A549 (cell line): Measurements from ENCODE around the gene CSN3. TPM values are rescaled to one million over a fixed set of nuclear protein-coding genes. Genes with fewer than 3 reads are reported as not detected.
"Not testable (repeated sequence)": the region's sequence is repeated elsewhere in the genome, so short reads cannot be mapped to it uniquely, and the experiment has no call there.

ENCODE experiments used
- ATAC-seq, 2 experiments: fragments of 200-7000 bp in 1 of 2; fragments of >200 bp in 1 of 2; cut with Nextera tagmentation in 1 of 2; cut with Tn5 transposase in 1 of 2; 3 replicates each; pipeline versions ENCODE4 v1.8.0 to v1.9.1; 2018 to 2020; ENCODE audit warnings: mild to moderate bottlenecking in 1 of 2, moderate library complexity in 1 of 2
- CTCF ChIA-PET: fragments of 300-600 bp; sonication (Branson Sonifier 250); formaldehyde crosslinking; extraction: SDS; loops from one replicate; lab custom pipeline; 2021; ENCODE audit warnings: antibody characterized with exemption, inconsistent platforms; lab: Yijun Ruan, JAX
- POLR2A ChIA-PET: fragments of 350-600 bp; formaldehyde crosslinking; extraction: SDS; loops from one replicate; lab custom pipeline; 2021; ENCODE audit warnings: antibody characterized with exemption, inconsistent platforms; lab: Yijun Ruan, JAX
- DNase-seq, 2 experiments: peaks; one replicate each; pipeline versions ENCODE4 v3.0.0 to v3.0.0-alpha.2; 2011 to 2016; ENCODE audit warnings: low read depth in 1 of 2, low spot score in 1 of 2
- FAIRE-seq: peaks from 2 replicates; lab custom pipeline; 2011; peaks lifted over from hg19 to GRCh38; lab: Jason Lieb, UNC
- H3K27ac ChIP-seq, 2 experiments: fragments of >200 bp; sonication (Bioruptor Twin); formaldehyde crosslinking; 3 replicates each; pipeline ENCODE4 v1.5.1; 2016 to 2017
- H3K4me1 ChIP-seq: fragments of >200 bp; sonication (Bioruptor Twin); formaldehyde crosslinking; 3 replicates; pipeline ENCODE4 v1.6.1; 2016
- H3K4me2 ChIP-seq: fragments of >200 bp; sonication (Bioruptor Twin); formaldehyde crosslinking; 3 replicates; pipeline ENCODE4 v1.6.1; 2016
- H3K4me3 ChIP-seq: fragments of >200 bp; sonication (Bioruptor Twin); formaldehyde crosslinking; 3 replicates; pipeline ENCODE4 v1.5.1; 2016
- H3K9me3 ChIP-seq: fragments of >200 bp; sonication (Bioruptor Twin); formaldehyde crosslinking; 3 replicates; pipeline ENCODE4 v1.6.1; 2016
- CHD2 ChIP-seq: fragments of 150-350 bp; IDR thresholded peaks from 2 replicates; pipeline ENCODE4 v1.6.1; 2014; ENCODE audit warnings: low read length; ENCODE audit not compliant: partially characterized antibody
- CHD4 ChIP-seq: fragments of 200-600 bp; sonication (generic); IDR thresholded peaks from 2 replicates; pipeline ENCODE4 v1.6.1; 2016; ENCODE audit warnings: antibody characterized with exemption, mild to moderate bottlenecking, borderline replicate concordance
- FOSB ChIP-seq: fragments of 250-450 bp; sonication (Bioruptor Pico); IDR thresholded peaks from 2 replicates; pipeline ENCODE4 v1.5.0; 2020; ENCODE audit warnings: mild to moderate bottlenecking, moderate library complexity
- GATA3 ChIP-seq: IDR thresholded peaks from 2 replicates; pipeline ENCODE4 v1.6.1; 2012; ENCODE audit warnings: borderline replicate concordance
- HDAC2 ChIP-seq: fragments of 200-600 bp; sonication (generic); IDR thresholded peaks from 2 replicates; pipeline ENCODE4 v1.6.1; 2016
- HOXB13 ChIP-seq: fragments of 250-450 bp; sonication (Bioruptor Pico); IDR thresholded peaks from 2 replicates; pipeline ENCODE4 v1.5.0; 2020; ENCODE audit warnings: low read depth, mild to moderate bottlenecking, moderate library complexity
- HOXB5 ChIP-seq: fragments of 250-450 bp; sonication (Bioruptor Pico); IDR thresholded peaks from 2 replicates; pipeline ENCODE4 v1.5.0; 2020; ENCODE audit warnings: mild to moderate bottlenecking, moderate library complexity
- JUN ChIP-seq, 2 experiments: fragments of >200 bp; sonication (Bioruptor Twin); formaldehyde crosslinking; IDR thresholded peaks; 2 replicates in 1 of 2; 3 replicates in 1 of 2; pipeline ENCODE4 v1.6.1; 2016 to 2017
- POLR2AphosphoS2 ChIP-seq: conservative IDR thresholded peaks from 2 replicates; pipeline ENCODE4 v1.6.1; 2012; ENCODE audit warnings: low read length, improper control_type of control experiment, inconsistent platforms
- RFX5 ChIP-seq: fragments of 450-650 bp; IDR thresholded peaks from 2 replicates; pipeline ENCODE4 v1.7.1; 2014; ENCODE audit warnings: antibody characterized with exemption, mild to moderate bottlenecking, moderate library complexity
- RNF2 ChIP-seq: fragments of 200-600 bp; sonication (generic); IDR thresholded peaks from 2 replicates; pipeline ENCODE4 v1.6.1; 2016; ENCODE audit warnings: low read depth, mild to moderate bottlenecking, antibody characterized with exemption, moderate library complexity, borderline replicate concordance
- SREBF2 ChIP-seq: fragments of 450-650 bp; IDR thresholded peaks from 2 replicates; pipeline ENCODE4 v1.6.1; 2014; ENCODE audit warnings: mild to moderate bottlenecking, moderate library complexity
- ZC3H11A ChIP-seq: fragments of 450-650 bp; IDR thresholded peaks from 2 replicates; pipeline ENCODE4 v1.6.1; 2014; ENCODE audit warnings: antibody characterized with exemption, mild to moderate bottlenecking
- ZFP36 ChIP-seq: fragments of 450-650 bp; IDR thresholded peaks from 2 replicates; pipeline ENCODE4 v1.6.1; 2014; ENCODE audit warnings: borderline replicate concordance; ENCODE audit not compliant: partially characterized antibody
- ZNF302 ChIP-seq: fragments of 250-450 bp; sonication (Bioruptor Pico); IDR thresholded peaks from 2 replicates; pipeline ENCODE4 v1.9.0; 2021; ENCODE audit warnings: inconsistent platforms, mild to moderate bottlenecking, moderate library complexity
- WGBS: methylation state at CpG from one replicate; pipeline ENCODE4 v1.1.6; 2017; ENCODE audit errors: missing lambda C conversion rate; 5-methylcytosine and 5-hydroxymethylcytosine counted together
- polyA plus RNA-seq, 4 experiments: library from polyadenylated mRNA; depleted of rRNA in 3 of 4; stranded (reverse); fragments of >200 nt; fragmentation: RNase III in 1 of 4; extraction: RNeasy Plus Mini Kit Qiagen cat#74134 plus additional on column Dnase treatment in 1 of 4; gene quantifications; 2 replicates in 3 of 4; 3 replicates in 1 of 4; pipeline ENCODE4 v1.2.3, GENCODE V29; 2011 to 2017
- TF ChIP-seq, protein P1 (sequence below): IDR thresholded peaks from 2 replicates; pipeline ENCODE4 v1.6.1; 2012; ENCODE audit warnings: low read depth, borderline replicate concordance
- TF ChIP-seq, protein P2 (sequence below): fragments of >200 bp; sonication (Bioruptor Twin); formaldehyde crosslinking; IDR thresholded peaks from 3 replicates; pipeline ENCODE4 v1.6.1; 2016
- TF ChIP-seq, protein P3 (sequence below): IDR thresholded peaks from 2 replicates; pipeline ENCODE4 v1.6.1; 2012

CSN3 gene
- polyA plus RNA-seq, 2 of the 4 experiments (the other 2 are of a cell fraction) = not detected

DNA sequence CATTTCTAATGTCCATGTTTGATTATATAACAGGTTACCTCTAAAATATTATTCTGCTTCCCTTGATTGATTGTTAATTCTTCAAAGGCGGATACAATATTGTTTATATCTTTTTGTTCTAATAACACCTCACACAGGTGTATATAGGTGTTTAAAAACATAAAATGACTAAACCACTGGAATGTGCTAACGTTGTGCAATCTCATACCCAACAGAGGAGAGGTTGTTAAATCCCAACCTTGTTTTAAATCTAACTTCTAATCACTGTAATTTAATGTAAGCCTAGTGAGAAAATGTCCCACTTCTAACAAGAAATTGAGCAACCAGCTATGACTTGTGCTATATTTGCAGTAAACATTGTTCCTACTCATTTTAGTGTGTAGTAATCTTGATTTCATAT is 45.5 kb upstream of the CSN3 start:
- Histone ChIP-seq H3K4me2 (no peak overlapping the region), H3K27ac (no peak overlapping the region), H3K4me1 (no peaks in the 10 kb centered on the region), H3K9me3 (no peaks in the 10 kb centered on the region), H3K4me3 (no peak overlapping the region)
- DNase-seq (no peak), ATAC-seq (no peak), FAIRE-seq (no peak)
- no peak for TF ChIP-seq RNF2
- ChIA-PET POLR2A (no interaction called here), CTCF (no interaction called here)
- WGBS = 27% methylated on average over 2 of the region's 2 CpGs

DNA sequence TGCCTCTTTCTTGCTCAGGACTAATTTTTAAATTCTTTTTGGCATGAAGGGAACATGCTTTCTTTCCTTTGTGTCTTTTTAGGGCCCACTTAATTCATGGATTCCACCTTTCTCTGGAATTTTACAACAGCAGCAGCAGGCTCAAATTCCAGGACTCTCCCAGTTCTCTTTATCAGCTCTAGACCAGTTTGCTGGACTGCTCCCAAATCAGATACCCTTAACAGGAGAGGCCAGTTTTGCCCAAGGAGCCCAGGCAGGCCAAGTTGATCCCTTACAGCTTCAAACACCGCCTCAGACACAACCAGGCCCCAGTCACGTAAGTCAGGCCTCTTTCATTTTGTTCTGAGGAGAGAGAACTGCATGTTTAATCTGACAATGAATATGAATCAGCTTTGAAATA is 44.6 kb upstream of the CSN3 start:
- ChIA-PET CTCF (no interaction called here), POLR2A (no interaction called here)
- no peak overlapping the region for H3K27ac ChIP-seq
- H3K4me1 ChIP-seq = no peaks in the 10 kb centered on the region
- ATAC-seq (no peak), FAIRE-seq (no peak), DNase-seq (no peak)
- no peak overlapping the region for H3K4me2 ChIP-seq
- no peaks in the 10 kb centered on the region for H3K9me3 ChIP-seq
- no peak overlapping the region for H3K4me3 ChIP-seq
- WGBS = 21% methylated on average over 2 of the region's 2 CpGs
- no peak for TF ChIP-seq HOXB5 (CRISPR knock-in tag)
- TF ChIP-seq GATA3 = no peak
- TF ChIP-seq POLR2AphosphoS2 = no peak
- TF ChIP-seq ZC3H11A = no peak
- no peak for TF ChIP-seq CHD2
- TF ChIP-seq JUN (IDR thresholded peaks at IDR 0.05) = no peak
- no peak for TF ChIP-seq ZFP36
- TF ChIP-seq HOXB13 = no peak
- TF ChIP-seq RFX5 = no peak
- TF ChIP-seq, protein P1, sequence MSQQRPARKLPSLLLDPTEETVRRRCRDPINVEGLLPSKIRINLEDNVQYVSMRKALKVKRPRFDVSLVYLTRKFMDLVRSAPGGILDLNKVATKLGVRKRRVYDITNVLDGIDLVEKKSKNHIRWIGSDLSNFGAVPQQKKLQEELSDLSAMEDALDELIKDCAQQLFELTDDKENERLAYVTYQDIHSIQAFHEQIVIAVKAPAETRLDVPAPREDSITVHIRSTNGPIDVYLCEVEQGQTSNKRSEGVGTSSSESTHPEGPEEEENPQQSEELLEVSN = no peak
- no peak for TF ChIP-seq CHD4
- TF ChIP-seq HDAC2 = no peak
- TF ChIP-seq, protein P2, sequence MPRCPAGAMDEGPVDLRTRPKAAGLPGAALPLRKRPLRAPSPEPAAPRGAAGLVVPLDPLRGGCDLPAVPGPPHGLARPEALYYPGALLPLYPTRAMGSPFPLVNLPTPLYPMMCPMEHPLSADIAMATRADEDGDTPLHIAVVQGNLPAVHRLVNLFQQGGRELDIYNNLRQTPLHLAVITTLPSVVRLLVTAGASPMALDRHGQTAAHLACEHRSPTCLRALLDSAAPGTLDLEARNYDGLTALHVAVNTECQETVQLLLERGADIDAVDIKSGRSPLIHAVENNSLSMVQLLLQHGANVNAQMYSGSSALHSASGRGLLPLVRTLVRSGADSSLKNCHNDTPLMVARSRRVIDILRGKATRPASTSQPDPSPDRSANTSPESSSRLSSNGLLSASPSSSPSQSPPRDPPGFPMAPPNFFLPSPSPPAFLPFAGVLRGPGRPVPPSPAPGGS = no peak
- TF ChIP-seq, protein P3, sequence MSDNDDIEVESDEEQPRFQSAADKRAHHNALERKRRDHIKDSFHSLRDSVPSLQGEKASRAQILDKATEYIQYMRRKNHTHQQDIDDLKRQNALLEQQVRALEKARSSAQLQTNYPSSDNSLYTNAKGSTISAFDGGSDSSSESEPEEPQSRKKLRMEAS = no peak
- TF ChIP-seq ZNF302 (CRISPR knock-in tag) = no peak
- no peak for TF ChIP-seq SREBF2
- no peak for TF ChIP-seq FOSB
- no peak for TF ChIP-seq RNF2

DNA sequence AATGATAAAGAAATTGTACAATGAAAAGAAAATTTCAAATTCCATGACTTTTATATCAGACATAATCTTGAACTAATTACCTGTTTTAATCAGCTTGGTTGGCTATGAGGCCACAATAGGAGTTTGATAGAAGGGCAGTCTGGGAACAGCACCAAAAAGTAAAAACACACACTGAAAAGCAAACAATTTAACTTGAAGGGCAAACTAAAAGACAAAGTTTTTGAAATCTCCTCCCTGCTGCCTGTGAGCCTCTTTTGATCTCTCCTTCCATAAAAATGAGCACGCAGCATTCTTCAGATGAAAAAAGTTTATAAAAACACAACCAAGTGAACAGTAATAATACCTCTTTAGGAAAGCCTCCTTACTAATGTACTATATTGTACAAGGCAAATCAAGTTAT is 38.8 kb upstream of the CSN3 start:
- DNase-seq (no peak), FAIRE-seq (no peak), ATAC-seq (no peak)
- ChIA-PET POLR2A (no interaction called here), CTCF (no interaction called here)
- no peak for TF ChIP-seq SREBF2
- no peak overlapping the region for H3K4me2 ChIP-seq
- H3K27ac ChIP-seq = no peak overlapping the region
- no peak overlapping the region for H3K4me3 ChIP-seq
- no peaks in the 10 kb centered on the region for H3K4me1 ChIP-seq
- no peaks in the 10 kb centered on the region for H3K9me3 ChIP-seq
- 18% methylated on average over 1 of the region's 1 CpG for WGBS

DNA sequence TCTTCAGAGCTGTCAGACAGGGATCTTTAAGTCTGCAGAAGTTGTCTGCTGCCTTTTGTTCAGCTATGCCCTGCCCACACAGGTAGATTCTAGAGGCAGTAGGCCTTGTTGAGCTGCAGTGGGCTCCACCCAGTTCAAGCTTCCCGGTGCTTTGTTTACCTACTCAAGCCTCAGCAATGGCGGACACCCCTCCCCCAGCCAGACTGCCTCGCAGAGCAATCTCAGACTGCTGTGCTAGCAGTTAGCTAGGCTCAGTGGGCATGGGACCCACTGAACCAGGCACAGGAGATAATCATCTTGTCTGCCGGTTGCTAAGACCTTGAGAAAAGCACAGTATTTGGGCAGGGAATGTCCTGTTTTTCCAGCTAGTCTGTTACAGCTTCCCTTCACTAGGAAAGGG is 29.6 kb upstream of the CSN3 start:
- DNase-seq, H3K4me3 ChIP-seq, POLR2A ChIA-PET, H3K4me2 ChIP-seq, CTCF ChIA-PET, H3K4me1 ChIP-seq, FAIRE-seq, ATAC-seq, H3K27ac ChIP-seq, H3K9me3 ChIP-seq: not testable (repeated sequence)
- WGBS = 22% methylated on average over 2 of the region's 4 CpGs

DNA sequence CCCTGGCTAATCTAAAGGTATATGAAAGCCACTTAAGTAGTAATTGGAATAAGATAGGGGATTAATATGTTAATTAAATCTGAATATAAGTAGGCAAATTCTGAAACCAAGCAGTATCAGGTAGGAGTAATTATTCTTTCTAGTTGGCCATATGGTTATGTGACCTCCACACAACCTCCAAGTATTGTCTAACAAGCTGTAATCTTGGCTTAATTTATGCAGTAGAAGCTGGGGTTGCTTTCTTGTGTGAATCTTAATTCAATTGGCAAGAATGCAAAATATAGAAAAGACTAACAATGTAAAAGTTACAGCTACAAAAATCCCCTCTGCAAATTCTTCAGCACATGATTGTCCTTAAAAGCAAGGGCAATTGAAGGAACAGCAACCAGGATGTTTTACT is 26.3 kb upstream of the CSN3 start:
- DNase-seq, H3K4me2 ChIP-seq, H3K27ac ChIP-seq, H3K4me1 ChIP-seq, CTCF ChIA-PET, FAIRE-seq, ATAC-seq, H3K4me3 ChIP-seq, H3K9me3 ChIP-seq, POLR2A ChIA-PET: not testable (repeated sequence)

DNA sequence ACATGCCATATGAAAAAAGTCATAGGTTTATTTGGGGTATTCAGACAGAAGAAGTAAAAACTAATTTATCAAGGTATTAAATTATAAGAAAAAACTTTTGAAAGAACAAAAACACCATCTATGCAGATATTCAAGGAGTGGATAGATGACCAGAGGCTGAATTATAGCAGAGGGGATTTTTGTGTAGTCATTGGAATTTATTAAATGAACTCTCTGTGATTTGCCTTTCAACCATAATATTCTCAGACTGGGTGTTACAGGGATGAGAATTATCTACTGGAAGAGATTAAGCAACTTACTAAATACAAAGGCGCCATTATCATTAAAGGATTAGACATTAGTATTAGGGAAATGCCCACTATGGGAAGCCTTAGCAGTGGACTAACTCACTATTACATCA is 25.8 kb upstream of the CSN3 start:
- H3K4me2 ChIP-seq, POLR2A ChIA-PET, CTCF ChIA-PET, H3K27ac ChIP-seq, ATAC-seq, H3K4me1 ChIP-seq, H3K4me3 ChIP-seq, FAIRE-seq, DNase-seq, H3K9me3 ChIP-seq: not testable (repeated sequence)
- WGBS = 68% methylated on average over 1 of the region's 1 CpG

DNA sequence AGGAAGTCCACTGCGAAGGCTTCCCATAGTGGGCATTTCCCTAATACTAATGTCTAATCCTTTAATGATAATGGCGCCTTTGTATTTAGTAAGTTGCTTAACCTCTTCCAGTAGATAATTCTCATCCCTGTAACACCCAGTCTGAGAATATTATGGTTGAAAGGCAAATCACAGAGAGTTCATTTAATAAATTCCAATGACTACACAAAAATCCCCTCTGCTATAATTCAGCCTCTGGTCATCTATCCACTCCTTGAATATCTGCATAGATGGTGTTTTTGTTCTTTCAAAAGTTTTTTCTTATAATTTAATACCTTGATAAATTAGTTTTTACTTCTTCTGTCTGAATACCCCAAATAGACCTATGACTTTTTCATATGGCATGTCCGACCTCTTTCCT is 21.0 kb upstream of the CSN3 start:
- H3K27ac ChIP-seq, FAIRE-seq, H3K9me3 ChIP-seq, DNase-seq, H3K4me2 ChIP-seq, POLR2A ChIA-PET, H3K4me1 ChIP-seq, ATAC-seq, H3K4me3 ChIP-seq, CTCF ChIA-PET: not testable (repeated sequence)
- WGBS = 62% methylated on average over 3 of the region's 3 CpGs

DNA sequence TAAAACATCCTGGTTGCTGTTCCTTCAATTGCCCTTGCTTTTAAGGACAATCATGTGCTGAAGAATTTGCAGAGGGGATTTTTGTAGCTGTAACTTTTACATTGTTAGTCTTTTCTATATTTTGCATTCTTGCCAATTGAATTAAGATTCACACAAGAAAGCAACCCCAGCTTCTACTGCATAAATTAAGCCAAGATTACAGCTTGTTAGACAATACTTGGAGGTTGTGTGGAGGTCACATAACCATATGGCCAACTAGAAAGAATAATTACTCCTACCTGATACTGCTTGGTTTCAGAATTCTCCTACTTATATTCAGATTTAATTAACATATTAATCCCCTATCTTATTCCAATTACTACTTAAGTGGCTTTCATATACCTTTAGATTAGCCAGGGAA is 20.6 kb upstream of the CSN3 start:
- H3K4me2 ChIP-seq, CTCF ChIA-PET, FAIRE-seq, DNase-seq, H3K4me1 ChIP-seq, H3K9me3 ChIP-seq, ATAC-seq, POLR2A ChIA-PET, H3K4me3 ChIP-seq, H3K27ac ChIP-seq: not testable (repeated sequence)
